VCaP (cell line): ENCODE measurements around the gene KNDC1.
"Not testable (repeated sequence)": the region's sequence is repeated elsewhere in the genome, so short reads cannot be mapped to it uniquely, and the experiment has no call there.

Experiments used
- H3K27ac ChIP-seq: fragments of 450-650 bp; 2 replicates; pipeline ENCODE4 v1.5.1; 2017
- TF ChIP-seq, protein P1 (sequence below): fragments of 450-650 bp; conservative IDR thresholded peaks from 2 replicates; pipeline ENCODE4 v1.5.1; 2017; ENCODE audit warnings: mild to moderate bottlenecking, moderate library complexity

KNDC1 gene

DNA sequence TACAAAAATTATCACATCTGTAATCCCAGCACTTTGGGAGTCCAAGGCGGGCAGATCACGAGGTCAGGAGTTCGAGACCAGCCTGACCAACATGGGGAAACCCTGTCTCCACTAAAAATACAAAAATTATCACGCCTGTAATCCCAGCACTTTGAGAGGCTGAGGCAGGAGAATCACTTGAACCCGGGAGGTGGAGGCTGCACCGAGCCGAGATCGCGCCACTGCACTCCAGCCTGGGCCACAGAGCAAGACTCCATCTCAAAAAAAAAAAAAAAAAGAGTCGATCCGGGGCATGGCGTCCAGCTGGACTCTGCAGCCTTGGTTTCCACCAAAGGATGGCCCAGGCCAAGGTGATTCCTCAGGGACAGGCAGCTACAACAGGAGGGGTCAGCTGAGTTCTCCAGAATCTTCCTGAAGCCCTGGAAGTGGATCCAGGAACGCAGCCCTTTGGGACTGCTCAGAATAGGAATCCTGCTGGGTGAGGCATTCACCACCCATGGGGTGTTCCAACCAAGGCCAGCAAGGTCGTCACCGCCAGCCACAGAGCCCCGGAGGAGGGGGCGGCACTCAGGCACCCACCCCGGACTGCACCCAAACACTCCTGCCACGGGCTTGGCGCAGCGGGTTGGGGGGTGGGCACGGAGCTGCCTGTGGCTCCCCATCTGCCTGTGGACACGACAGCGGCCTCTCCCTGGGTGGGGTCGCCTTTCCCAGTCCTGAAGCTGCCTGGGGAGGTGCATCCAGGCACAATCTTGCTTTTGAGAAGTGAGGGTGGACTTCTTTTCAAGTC lies 58.0 kb downstream of the KNDC1 start:
- H3K27ac ChIP-seq: no peak overlapping the region
- TF ChIP-seq, protein P1, sequence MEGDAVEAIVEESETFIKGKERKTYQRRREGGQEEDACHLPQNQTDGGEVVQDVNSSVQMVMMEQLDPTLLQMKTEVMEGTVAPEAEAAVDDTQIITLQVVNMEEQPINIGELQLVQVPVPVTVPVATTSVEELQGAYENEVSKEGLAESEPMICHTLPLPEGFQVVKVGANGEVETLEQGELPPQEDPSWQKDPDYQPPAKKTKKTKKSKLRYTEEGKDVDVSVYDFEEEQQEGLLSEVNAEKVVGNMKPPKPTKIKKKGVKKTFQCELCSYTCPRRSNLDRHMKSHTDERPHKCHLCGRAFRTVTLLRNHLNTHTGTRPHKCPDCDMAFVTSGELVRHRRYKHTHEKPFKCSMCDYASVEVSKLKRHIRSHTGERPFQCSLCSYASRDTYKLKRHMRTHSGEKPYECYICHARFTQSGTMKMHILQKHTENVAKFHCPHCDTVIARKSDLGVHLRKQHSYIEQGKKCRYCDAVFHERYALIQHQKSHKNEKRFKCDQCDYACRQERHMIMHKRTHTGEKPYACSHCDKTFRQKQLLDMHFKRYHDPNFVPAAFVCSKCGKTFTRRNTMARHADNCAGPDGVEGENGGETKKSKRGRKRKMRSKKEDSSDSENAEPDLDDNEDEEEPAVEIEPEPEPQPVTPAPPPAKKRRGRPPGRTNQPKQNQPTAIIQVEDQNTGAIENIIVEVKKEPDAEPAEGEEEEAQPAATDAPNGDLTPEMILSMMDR: no peak

DNA sequence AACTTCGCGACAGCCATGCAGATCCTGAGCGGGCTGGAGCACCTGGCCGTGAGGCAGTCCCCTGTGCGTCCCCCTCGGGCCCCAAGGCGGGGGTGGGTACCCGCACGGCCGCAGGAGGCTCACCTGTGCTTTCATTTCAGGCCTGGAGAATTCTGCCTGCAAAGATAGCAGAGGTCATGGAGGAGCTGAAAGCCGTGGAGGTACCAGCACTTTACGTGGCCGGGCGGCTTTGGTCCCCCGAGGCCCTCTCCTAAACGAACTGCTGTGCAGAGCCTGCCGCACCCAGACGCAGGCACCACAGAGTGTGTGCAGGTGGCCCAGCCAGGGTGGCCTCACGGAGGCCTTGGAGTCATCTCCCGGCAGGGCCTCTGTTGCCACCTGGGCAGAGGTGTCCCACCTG lies 58.9 kb downstream of the KNDC1 start:
- H3K27ac ChIP-seq: no peak overlapping the region
- TF ChIP-seq, protein P1: no peak

DNA sequence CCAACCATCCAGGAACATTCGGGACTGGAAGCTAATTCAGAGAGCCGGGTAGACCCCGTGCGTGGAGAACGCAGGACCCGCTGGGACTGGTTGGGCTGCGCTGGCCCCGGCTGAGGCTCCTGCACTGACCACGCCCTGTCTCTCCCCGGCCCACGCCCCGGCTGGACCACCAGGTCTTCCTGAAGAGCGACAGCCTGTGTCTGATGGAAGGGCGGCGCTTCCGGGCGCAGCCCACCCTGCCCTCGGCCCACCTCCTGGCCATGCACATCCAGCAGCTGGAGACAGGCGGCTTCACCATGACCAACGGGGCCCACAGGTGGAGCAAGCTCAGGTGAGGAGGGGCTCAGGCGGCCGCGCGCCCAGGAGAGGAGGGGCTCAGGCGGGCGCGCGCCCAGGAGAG lies 59.8 kb downstream of the KNDC1 start:
- TF ChIP-seq, protein P1: no peak

DNA sequence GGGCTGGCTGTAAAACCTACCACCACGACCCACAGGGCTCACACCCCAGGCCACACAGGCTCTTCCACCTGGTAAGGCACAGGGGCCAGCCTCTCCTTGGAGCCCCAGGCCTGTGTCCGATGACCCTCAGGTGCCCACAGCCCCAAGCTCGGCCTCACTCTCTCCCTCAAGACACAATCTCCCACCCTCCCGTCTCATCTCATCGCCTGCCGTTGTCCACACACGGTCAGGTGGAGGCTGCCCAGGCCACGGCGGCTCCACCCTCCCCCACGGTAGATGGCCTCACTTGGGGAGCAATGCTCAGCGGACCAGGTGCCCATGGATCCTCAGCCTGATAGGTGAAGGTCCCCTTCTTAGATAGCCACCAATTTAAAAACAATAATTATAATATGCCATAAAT lies 61.3 kb downstream of the KNDC1 start:
- no peak overlapping the region for H3K27ac ChIP-seq
- TF ChIP-seq, protein P1: no peak

More for the DNA sequence above, 59.8 kb downstream of the KNDC1 start:
- H3K27ac ChIP-seq: no peak overlapping the region

DNA sequence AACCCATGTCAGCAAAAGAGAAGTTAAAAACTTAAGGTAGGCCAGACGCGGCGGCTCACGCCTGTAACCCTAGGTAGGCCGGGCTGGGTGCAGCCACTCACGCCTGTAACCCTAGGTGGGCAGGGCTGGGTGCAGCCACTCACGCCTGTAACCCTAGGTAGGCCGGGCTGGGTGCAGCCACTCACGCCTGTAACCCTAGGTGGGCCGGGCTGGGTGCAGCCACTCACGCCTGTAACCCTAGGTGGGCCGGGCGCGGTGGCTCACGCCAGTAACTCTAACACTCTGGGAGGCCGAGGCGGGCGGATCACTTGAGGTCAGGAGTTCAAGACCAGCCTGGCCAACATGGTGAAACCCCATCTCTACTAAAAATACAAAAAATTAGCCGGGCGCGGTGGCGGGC lies 61.7 kb downstream of the KNDC1 start:
- H3K27ac ChIP-seq: not testable (repeated sequence)

DNA sequence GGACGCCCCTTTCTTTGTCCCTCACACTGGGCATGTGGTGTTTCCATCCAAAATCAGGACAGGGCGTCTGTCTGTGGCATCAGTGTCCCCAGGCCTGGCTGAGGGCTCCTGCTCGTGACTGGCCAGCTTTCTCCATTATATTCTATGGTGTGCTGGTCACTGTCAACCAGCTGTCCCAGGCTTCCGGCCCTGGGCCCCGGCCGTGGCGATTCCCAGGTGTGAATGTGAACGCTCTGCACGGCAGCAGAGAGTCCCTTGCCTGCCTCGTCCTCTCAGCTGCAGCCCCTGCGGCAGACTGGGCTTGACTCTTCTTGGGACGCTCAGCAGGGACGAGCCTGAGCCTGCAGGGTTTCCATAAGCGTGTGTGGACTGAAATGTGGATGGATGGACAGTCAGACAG lies 64.1 kb downstream of the KNDC1 start:
- no peak overlapping the region for H3K27ac ChIP-seq
- TF ChIP-seq, protein P1: no peak

DNA sequence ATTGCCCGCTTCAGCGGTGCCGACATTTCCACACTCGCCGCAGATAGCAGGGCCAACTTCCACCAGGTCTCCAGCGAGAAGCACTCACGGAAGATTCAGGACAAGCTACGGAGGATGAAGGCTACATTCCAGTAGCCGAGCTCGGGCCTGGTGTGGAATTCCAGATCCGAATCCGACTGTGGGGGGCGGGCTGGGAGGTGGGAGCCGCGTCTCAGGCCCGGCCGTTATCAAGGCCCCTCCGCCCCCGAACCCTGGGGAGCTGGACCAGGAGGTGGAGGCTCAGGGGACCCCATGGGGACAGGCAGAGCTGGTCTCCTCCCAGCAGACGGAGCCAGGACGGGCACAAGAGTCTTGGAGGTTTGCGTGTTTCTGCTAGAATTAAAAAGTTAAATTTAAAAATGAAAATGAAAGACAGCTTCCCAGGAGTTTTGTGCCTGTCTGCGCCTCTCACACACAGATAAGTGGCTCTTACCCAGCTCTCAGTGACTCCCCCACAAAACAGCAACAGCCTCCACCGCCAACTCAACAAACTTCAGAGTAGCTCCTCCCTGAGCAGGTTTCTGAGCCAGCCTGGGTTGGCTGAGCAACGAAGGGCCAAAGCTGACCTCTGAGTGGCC lies 64.8 kb downstream of the KNDC1 start:
- no peak overlapping the region for H3K27ac ChIP-seq
- TF ChIP-seq, protein P1: no peak

DNA sequence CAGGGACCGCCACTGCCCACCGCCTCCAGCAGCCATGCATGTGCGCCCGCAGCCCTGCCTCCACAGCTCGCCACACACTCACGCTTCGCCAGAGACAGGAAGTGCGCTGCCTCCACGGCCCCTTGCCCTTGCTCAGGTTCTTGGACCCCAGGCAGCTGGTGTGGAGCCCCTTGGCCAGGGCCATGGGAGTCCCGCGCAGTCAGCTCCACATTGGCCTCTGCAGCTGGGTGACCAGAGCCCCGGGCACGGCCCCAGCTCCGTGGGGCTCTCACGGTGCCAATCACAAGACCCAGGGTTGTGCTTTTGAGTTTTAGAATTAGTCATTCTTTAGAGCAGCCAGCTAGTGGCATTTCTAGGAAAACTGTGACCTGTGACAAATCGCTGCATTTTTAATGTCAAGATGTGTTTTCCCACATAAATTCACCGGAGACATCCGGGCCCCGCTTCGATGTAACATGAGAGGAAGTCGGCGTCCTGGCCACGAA lies 65.7 kb downstream of the KNDC1 start:
- TF ChIP-seq, protein P1: no peak
- H3K27ac ChIP-seq: no peak overlapping the region
